GM21515 (cell line): ENCODE data around the gene SIGLEC14.
"Not testable (repeated sequence)": the region's sequence is repeated elsewhere in the genome, so short reads cannot be mapped to it uniquely, and the experiment has no call there.

ENCODE experiments used
- ATAC-seq: cut with Tn5 transposase; IDR thresholded peaks from one replicate; pipeline ENCODE4 v1.9.1; 2021; ENCODE audit not compliant: unreplicated experiment

SIGLEC14 gene

GRCh38 chr19:51675911-51676565 lies 29.4 kb upstream of the SIGLEC14 start:
- ATAC-seq: not testable (repeated sequence)

- no peak for ATAC-seq
These were observed 21.6 kb upstream of the SIGLEC14 start for GRCh38 chr19:51668216-51668615.

GRCh38 chr19:51664997-51665396 lies 18.4 kb upstream of the SIGLEC14 start:
- no peak for ATAC-seq

GRCh38 chr19:51664131-51664530 lies 17.5 kb upstream of the SIGLEC14 start:
- no peak for ATAC-seq

GRCh38 chr19:51663650-51664049 lies 17.0 kb upstream of the SIGLEC14 start:
- no peak for ATAC-seq

- ATAC-seq: no peak
These were observed 14.5 kb upstream of the SIGLEC14 start for GRCh38 chr19:51660975-51661600.

GRCh38 chr19:51654783-51655182 lies 8.2 kb upstream of the SIGLEC14 start:
- ATAC-seq: no peak

GRCh38 chr19:51653162-51653561 lies 6.5 kb upstream of the SIGLEC14 start:
- ATAC-seq: no peak

- no peak for ATAC-seq
These were observed 5.6 kb upstream of the SIGLEC14 start for GRCh38 chr19:51652266-51652665.

- no peak for ATAC-seq
These were observed 4.7 kb upstream of the SIGLEC14 start for GRCh38 chr19:51651216-51651846.

- no peak for ATAC-seq
These were observed 693 bp upstream of the SIGLEC14 start for GRCh38 chr19:51647318-51647717.

GRCh38 chr19:51644636-51645271 lies 1.9 kb downstream of the SIGLEC14 start:
- no peak for ATAC-seq

- no peak for ATAC-seq
These were observed 5.0 kb downstream of the SIGLEC14 start for GRCh38 chr19:51641648-51642047.

GRCh38 chr19:51640386-51640785 lies 6.2 kb downstream of the SIGLEC14 start:
- ATAC-seq: no peak

GRCh38 chr19:51639916-51640315 lies 6.7 kb downstream of the SIGLEC14 start:
- no peak for ATAC-seq

- no peak for ATAC-seq
These were observed 9.2 kb downstream of the SIGLEC14 start for GRCh38 chr19:51637362-51637978.

- no peak for ATAC-seq
These were observed 14.5 kb downstream of the SIGLEC14 start for GRCh38 chr19:51632126-51632525.

- not testable (repeated sequence) for ATAC-seq
These were observed 16.3 kb downstream of the SIGLEC14 start, which contains the start of gene SIGLEC5 for GRCh38 chr19:51630315-51630714. SIGLEC5 (minus strand) TSS chr19:51630401; CDS start chr19:51630335, 66 bp downstream.

- ATAC-seq: no peak
These were observed 18.3 kb downstream of the SIGLEC14 start for GRCh38 chr19:51628153-51628939.

- no peak for ATAC-seq
These were observed 19.0 kb downstream of the SIGLEC14 start for GRCh38 chr19:51627491-51628138.
